H7 (cell line): ENCODE results near the gene TAS2R40. TPM values are rescaled to one million over a fixed set of nuclear protein-coding genes. Genes with fewer than 3 reads are reported as not detected.
"Not testable (repeated sequence)": the region's sequence is repeated elsewhere in the genome, so short reads cannot be mapped to it uniquely, and the experiment has no call there.

ENCODE experiments used
- DNase-seq: peaks from one replicate; pipeline ENCODE4 v3.0.0; 2012
- H3K27me3 ChIP-seq: 2 replicates; pipeline ENCODE4 v1.6.0; 2011; ENCODE audit warnings: mild to moderate bottlenecking, low read length; ENCODE audit not compliant: control insufficient read depth, insufficient read depth
- H3K36me3 ChIP-seq: replicated peaks from 2 replicates; pipeline ENCODE4 v1.5.1; 2011; ENCODE audit warnings: low read length; ENCODE audit not compliant: control insufficient read depth, insufficient read depth
- H3K4me3 ChIP-seq: 2 replicates; pipeline ENCODE4 v1.5.1; 2011; ENCODE audit warnings: low read depth, mild to moderate bottlenecking, control low read depth, low read length, moderate library complexity; ENCODE audit not compliant: insufficient read depth
- total RNA-seq: library from RNA; depleted of rRNA; stranded (reverse); fragments of >200 nt; shearing (Covaris generic); gene quantifications from 2 replicates; pipeline ENCODE4 v1.2.3, GENCODE V29; 2014

Gene TAS2R40
- total RNA-seq, 1 experiment from 2014 or later = not detected

- DNase-seq = no peak
- Histone ChIP-seq H3K36me3 (no peaks in the 10 kb centered on the region), H3K27me3 (no peaks in the 10 kb centered on the region), H3K4me3 (no peak overlapping the region)
Observed at GRCh38 chr7:143252006-143252405, 30.2 kb downstream of the TAS2R40 start.

- no peak overlapping the region for H3K4me3 ChIP-seq
- DNase-seq = no peak
Observed at GRCh38 chr7:143255564-143255963, 33.7 kb downstream of the TAS2R40 start.

DNA sequence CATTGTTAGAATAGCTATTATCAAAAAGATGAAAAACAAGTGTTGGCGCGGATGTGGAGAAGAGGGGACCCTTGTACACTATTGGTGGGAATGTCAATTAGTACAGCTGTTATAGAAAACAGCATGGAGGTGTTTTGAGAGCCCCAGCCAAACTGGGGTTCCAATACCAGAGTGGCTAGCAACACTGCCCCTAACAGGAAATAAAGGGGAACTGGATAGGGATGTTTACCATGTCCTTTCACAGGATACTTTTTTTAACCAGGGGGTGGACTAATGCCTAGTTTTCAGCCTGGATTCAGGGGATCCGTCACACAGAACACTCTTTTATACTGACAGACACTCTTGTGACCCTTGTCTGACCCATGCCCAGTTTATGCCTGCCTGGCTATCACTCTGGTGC lies 34.5 kb downstream of the TAS2R40 start:
- Histone ChIP-seq H3K36me3 (no peaks in the 10 kb centered on the region), H3K4me3 (no peak overlapping the region), H3K27me3 (no peaks in the 10 kb centered on the region)
- peak; percentile 25 for DNase-seq

More at GRCh38 chr7:143255564-143255963, 33.7 kb downstream of the TAS2R40 start:
- no peaks in the 10 kb centered on the region for H3K36me3 ChIP-seq
- no peaks in the 10 kb centered on the region for H3K27me3 ChIP-seq

DNA sequence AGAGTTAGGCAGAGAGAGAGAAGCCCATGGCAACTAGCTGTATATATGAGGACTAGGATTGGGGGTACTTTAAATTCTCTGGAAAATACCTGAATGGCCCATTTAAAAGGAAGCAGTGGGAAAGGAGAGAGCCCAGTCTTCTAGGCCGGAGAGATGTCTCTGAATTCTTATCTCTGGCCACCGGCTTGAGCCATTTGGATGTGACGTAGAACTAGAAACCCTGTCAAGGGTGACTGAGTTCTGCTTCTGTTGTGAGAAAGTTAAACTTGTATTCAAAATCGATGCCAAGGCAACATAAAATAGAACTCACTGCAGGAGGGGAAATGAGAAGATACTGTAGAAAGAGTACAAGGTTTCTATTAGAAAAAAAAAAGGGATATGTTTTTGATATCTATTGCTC lies 35.1 kb downstream of the TAS2R40 start:
- Histone ChIP-seq H3K36me3 (no peaks in the 10 kb centered on the region), H3K4me3 (no peak overlapping the region), H3K27me3 (no peaks in the 10 kb centered on the region)
- DNase-seq = no peak

DNA sequence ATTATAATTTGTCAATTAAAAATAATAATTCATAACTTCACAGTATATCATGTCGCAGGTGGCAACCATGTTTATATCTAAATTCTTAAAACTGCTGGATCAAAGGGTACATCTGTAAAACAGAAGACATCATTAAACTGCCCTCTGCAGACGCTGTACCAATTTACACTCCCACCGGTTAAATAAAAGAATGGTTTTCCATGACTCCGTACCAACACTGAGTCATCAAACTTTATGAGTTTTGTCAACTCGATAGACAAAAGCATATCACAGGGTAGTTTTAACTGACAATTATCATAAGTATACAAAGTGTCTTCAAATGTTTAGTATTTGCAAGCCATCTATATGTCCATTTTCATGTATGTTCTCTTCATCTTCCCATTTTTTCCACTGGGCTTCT lies 35.7 kb downstream of the TAS2R40 start:
- no peaks in the 10 kb centered on the region for H3K36me3 ChIP-seq
- no peaks in the 10 kb centered on the region for H3K27me3 ChIP-seq
- DNase-seq = no peak

DNA sequence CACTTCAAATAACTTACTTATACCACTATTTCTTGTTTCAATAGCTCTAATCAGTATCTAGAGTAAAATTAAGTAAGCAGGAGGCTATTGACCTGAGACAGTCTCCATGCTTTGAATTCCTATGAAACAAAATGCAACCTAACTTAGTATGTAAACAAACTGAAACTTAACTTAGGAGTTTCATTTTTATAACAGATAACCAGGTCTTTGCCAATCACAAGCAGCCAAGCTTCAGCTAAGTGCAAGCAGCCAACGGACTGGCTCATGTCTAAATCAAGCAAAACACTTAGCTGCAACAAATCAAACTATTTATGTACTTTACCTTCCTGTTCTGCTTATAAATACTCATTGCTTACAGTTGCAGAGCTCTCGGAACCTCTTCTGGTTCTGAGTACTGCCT lies 37.0 kb downstream of the TAS2R40 start:
- Histone ChIP-seq H3K36me3 (no peaks in the 10 kb centered on the region), H3K27me3 (no peaks in the 10 kb centered on the region), H3K4me3 (no peak overlapping the region)
- no peak for DNase-seq

More for the DNA sequence above, 35.7 kb downstream of the TAS2R40 start:
- H3K4me3 ChIP-seq = no peak overlapping the region

DNA sequence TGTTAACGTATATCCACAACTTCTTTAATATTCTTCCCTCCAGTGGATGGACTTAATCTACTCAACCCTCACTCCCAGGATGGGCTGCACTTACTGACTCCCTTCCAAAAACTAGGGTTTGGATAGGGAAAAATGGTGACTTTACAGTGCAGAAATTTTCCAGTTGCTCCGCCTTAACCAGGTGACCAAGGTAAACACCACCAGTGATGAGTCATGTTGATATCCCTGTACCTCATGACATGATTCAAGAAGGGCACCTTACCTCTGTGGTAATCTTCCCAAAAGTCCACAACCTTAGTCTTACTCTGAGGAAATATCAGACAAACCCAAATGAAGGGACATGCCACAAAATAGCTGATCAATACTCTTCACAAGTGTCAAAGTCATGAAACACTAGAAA lies 37.9 kb downstream of the TAS2R40 start:
- H3K27me3 ChIP-seq = no peaks in the 10 kb centered on the region
- H3K36me3 ChIP-seq = no peaks in the 10 kb centered on the region
- no peak overlapping the region for H3K4me3 ChIP-seq
- no peak for DNase-seq

GRCh38 chr7:143261901-143262300 lies 40.1 kb downstream of the TAS2R40 start:
- no peaks in the 10 kb centered on the region for H3K36me3 ChIP-seq
- no peak for DNase-seq
- no peak overlapping the region for H3K4me3 ChIP-seq
- no peaks in the 10 kb centered on the region for H3K27me3 ChIP-seq

DNA sequence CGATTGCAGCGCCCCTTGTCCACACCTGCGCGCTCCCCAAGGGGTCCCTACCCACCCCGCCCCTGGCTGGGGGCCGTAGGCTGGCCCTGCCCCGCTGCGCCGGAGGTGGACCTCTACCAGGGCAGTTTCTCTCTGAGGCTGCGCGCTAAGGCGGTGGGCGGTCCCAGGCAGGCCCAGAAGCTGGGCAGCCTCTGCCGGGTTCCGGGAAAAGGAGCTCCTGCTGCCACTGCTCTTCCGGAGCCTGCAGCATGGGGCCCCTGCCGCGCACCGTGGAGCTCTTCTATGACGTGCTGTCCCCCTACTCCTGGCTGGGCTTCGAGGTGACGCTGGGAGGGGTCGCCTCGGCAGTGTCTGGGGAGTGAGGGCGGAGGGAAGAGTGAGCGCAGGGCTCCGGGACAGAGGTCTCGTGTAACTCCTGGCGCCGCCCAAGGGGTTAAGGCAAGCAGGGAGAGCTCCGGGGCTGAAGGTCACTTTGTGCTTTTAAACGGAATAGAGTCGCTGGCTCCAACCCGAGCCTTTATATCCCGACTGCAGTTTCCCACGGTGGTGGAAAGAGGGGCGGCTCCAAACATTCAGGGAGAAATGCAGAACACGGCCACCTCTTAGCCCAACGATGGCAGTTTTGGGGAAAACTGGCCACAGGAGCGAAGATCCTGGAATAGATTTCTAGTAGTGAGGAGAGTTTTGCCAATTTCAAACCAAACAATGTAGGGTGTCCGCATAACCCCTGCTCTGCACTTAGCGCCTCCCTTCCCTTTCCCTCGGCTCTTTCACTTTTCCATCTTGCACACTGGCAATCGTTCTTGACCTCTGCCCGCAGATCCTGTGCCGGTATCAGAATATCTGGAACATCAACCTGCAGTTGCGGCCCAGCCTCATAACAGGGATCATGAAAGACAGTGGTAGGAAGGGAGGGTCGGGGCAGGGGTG lies 41.7 kb downstream of the TAS2R40 start, which contains the start of gene GSTK1:
Gene GSTK1 (plus strand): TSS at position 176 of the 930 bp plus-strand sequence. CDS start 73 bp downstream, at position 249.
- H3K27me3 ChIP-seq = no peaks in the 10 kb centered on the region
- H3K4me3 ChIP-seq = peak within 1 kb of the TSS; percentile 80
- DNase-seq = peak; percentile 87
- H3K36me3 ChIP-seq = no peaks in the 10 kb centered on the region; the same call in 1 of the 2 replicates

GRCh38 chr7:143264196-143264568 lies 42.3 kb downstream of the TAS2R40 start:
- not testable (repeated sequence) for DNase-seq
- peak overlapping the region; percentile 80 for H3K4me3 ChIP-seq

DNA sequence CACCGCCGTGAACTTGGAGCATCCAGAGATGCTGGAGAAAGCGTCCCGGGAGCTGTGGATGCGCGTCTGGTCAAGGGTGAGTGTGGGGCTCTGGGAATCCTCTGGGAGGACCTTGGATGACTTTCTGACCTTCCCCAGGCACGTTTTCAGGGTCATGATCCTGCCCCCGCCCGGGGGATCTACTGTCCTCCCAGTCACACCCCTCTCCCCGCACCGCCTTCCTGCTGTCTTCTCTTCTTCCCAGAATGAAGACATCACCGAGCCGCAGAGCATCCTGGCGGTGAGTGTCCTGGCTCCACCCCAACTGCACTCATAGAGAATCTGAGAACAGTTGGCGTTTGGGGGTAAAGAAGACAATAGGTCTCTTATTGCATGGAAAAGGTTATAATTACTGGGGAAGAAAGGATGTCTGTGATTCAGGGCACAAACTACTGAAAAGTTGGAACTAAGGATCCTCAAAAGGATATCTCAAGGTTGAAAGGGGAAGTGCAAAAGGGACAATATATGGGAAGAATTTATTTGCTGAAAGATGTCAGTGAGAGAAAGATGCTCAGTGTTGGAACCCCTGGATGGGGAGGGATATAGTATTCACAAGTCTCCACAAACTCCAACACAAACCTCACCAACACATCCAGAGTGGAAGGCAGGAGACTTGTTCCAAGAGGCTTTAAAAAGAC lies 43.3 kb downstream of the TAS2R40 start:
- no peak for DNase-seq
- H3K36me3 ChIP-seq = peaks cover 2% of the 10 kb centered on the region
- no peak overlapping the region for H3K4me3 ChIP-seq
- no peaks in the 10 kb centered on the region for H3K27me3 ChIP-seq

More at GRCh38 chr7:143264196-143264568, 42.3 kb downstream of the TAS2R40 start:
- not testable (repeated sequence) for H3K27me3 ChIP-seq, H3K36me3 ChIP-seq

DNA sequence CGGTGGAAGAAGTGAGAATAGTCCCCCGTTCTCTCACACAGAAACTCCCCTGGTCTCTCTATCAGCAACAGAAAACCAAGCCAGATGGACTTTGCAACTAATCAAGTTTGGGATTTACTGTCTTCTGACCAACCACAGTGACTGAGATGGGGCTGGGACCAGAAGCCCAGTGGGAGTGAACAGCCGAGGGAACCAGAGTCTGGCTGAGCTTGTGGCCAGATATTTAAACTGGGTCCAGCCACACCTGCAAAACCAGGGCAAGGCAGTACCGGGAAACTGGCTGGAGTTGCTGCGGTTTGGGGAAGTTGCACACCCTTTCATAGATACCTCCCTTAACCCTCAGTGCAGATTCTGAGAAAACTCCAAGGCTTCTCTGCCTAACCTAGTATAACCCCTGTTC lies 47.4 kb downstream of the TAS2R40 start:
- Histone ChIP-seq H3K27me3 (no peaks in the 10 kb centered on the region), H3K36me3 (peaks cover 2% of the 10 kb centered on the region), H3K4me3 (no peak overlapping the region)
- no peak for DNase-seq

- Histone ChIP-seq H3K27me3 (no peaks in the 10 kb centered on the region), H3K36me3 (peaks cover 2% of the 10 kb centered on the region), H3K4me3 (no peak overlapping the region)
- DNase-seq = no peak
Observed at GRCh38 chr7:143271240-143271639, 49.4 kb downstream of the TAS2R40 start.
